SK-N-SH (cell line): ENCODE measurements around the gene CRTC3. TPM values are rescaled to one million over a fixed set of nuclear protein-coding genes. Genes with fewer than 3 reads are reported as not detected.

Source experiments
- CTCF ChIA-PET: fragments of 300-600, 350-600 bp; formaldehyde crosslinking; extraction: SDS; loops from one replicate; lab custom pipeline; 2021; lab: Yijun Ruan, JAX
- POLR2A ChIA-PET: fragments of 350-600 bp; sonication (Branson Sonifier 250); formaldehyde crosslinking; extraction: SDS; loops from one replicate; lab custom pipeline; 2020; ENCODE audit warnings: antibody characterized with exemption, inconsistent platforms; lab: Yijun Ruan, JAX
- DNase-seq: peaks from one replicate; pipeline ENCODE4 v3.0.0; 2012
- H2AFZ ChIP-seq: fragments of 200-600 bp; sonication (generic); 2 replicates; pipeline ENCODE4 v1.8.1; 2016; ENCODE audit warnings: antibody characterized with exemption, mild to moderate bottlenecking, low read depth
- H3F3A ChIP-seq: fragments of 200-600 bp; sonication (generic); replicated peaks from 2 replicates; pipeline ENCODE3; 2016; ENCODE audit warnings: antibody characterized with exemption, mild to moderate bottlenecking; ENCODE audit not compliant: insufficient read depth
- H3K27ac ChIP-seq, 2 experiments: fragments of 200-500 bp in 1 of 2; fragments of 200-600 bp in 1 of 2; sonication (Bioruptor generic) in 1 of 2; sonication (generic), shearing (Covaris generic) in 1 of 2; 2 replicates each; pipeline versions ENCODE4 v1.5.1 to v1.6.1; 2014 to 2016; ENCODE audit warnings: low read depth in 2 of 2, inconsistent platforms in 1 of 2, low read length in 1 of 2, mild to moderate bottlenecking in 1 of 2, mixed read lengths in 1 of 2
- H3K27me3 ChIP-seq: fragments of 200-600 bp; sonication (generic), shearing (Covaris generic); 2 replicates; pipeline ENCODE4 v1.6.1; 2016; ENCODE audit warnings: mixed run types; ENCODE audit not compliant: insufficient read depth
- H3K36me3 ChIP-seq, 2 experiments: fragments of 200-500 bp in 1 of 2; fragments of 200-600 bp in 1 of 2; sonication (Bioruptor generic) in 1 of 2; sonication (generic) in 1 of 2; replicated peaks in 1 of 2; 2 replicates each; pipeline versions ENCODE3 to v1.5.1; 2014 to 2016; ENCODE audit warnings: low read length in 1 of 2, mild to moderate bottlenecking in 1 of 2; ENCODE audit not compliant: insufficient read depth in 2 of 2, control insufficient read depth in 1 of 2
- H3K4me1 ChIP-seq, 2 experiments: fragments of 200-500 bp in 1 of 2; fragments of 200-600 bp in 1 of 2; sonication (Bioruptor generic) in 1 of 2; sonication (generic), shearing (Covaris generic) in 1 of 2; 2 replicates each; pipeline versions ENCODE4 v1.5.1 to v1.6.1; 2014 to 2016; ENCODE audit warnings: low read depth in 1 of 2, low read length in 1 of 2, mixed run types in 1 of 2; ENCODE audit not compliant: insufficient read depth in 2 of 2, control insufficient read depth in 1 of 2
- H3K4me2 ChIP-seq: fragments of 200-600 bp; sonication (generic), shearing (Covaris generic); 2 replicates; pipeline ENCODE4 v1.6.1; 2017; ENCODE audit warnings: mixed run types
- H3K4me3 ChIP-seq, 2 experiments: fragments of 200-500 bp in 1 of 2; fragments of 200-600 bp in 1 of 2; sonication (Bioruptor generic) in 1 of 2; sonication (generic), shearing (Covaris generic) in 1 of 2; 2 replicates each; pipeline versions ENCODE4 v1.5.1 to v1.8.1; 2014 to 2016; ENCODE audit warnings: low read depth in 2 of 2, inconsistent platforms in 1 of 2, low read length in 1 of 2, mild to moderate bottlenecking in 1 of 2, mixed read lengths in 1 of 2, moderate library complexity in 1 of 2
- H3K79me2 ChIP-seq: fragments of 200-600 bp; sonication (generic); 2 replicates; pipeline ENCODE4 v1.8.1; 2017; ENCODE audit warnings: mild to moderate bottlenecking; ENCODE audit not compliant: insufficient read depth
- H3K9ac ChIP-seq: fragments of 200-600 bp; sonication (generic); 2 replicates; pipeline ENCODE4 v1.6.1; 2017; ENCODE audit warnings: mixed run types
- H3K9me2 ChIP-seq: fragments of 200-600 bp; sonication (generic); 2 replicates; pipeline ENCODE4 v1.6.1; 2017; ENCODE audit warnings: mixed run types
- H3K9me3 ChIP-seq: fragments of 200-600 bp; sonication (generic); 2 replicates; pipeline ENCODE4 v1.6.1; 2017; ENCODE audit warnings: mixed run types, mild to moderate bottlenecking, moderate library complexity
- H4K20me1 ChIP-seq: fragments of 200-600 bp; sonication (generic); 2 replicates; pipeline ENCODE4 v1.6.1; 2017; ENCODE audit warnings: mild to moderate bottlenecking, mixed run types; ENCODE audit not compliant: insufficient read depth
- CTCF ChIP-seq: fragments of 200-600 bp; sonication (generic); IDR thresholded peaks from 2 replicates; pipeline ENCODE4 v1.6.1; 2017; ENCODE audit warnings: antibody characterized with exemption, mild to moderate bottlenecking, moderate library complexity
- EP300 ChIP-seq, 2 experiments: IDR thresholded peaks; 2 replicates each; pipeline versions ENCODE4 v1.4.0 to v1.6.1; 2012; ENCODE audit warnings: borderline replicate concordance in 1 of 2, low read depth in 1 of 2, low read length in 1 of 2
- EZH2phosphoT487 ChIP-seq: fragments of 200-600 bp; sonication (generic); IDR thresholded peaks from 2 replicates; pipeline ENCODE4 v1.6.1; 2017; ENCODE audit warnings: low read depth, mixed run types, mild to moderate bottlenecking, antibody characterized with exemption, moderate library complexity, borderline replicate concordance
- FOXJ3 ChIP-seq: sonication (generic); formaldehyde crosslinking; IDR thresholded peaks from 2 replicates; pipeline ENCODE4 v1.5.1; 2020; ENCODE audit warnings: mild to moderate bottlenecking, missing genetic modification reagents
- GABPA ChIP-seq: IDR thresholded peaks from 2 replicates; pipeline ENCODE4 v1.4.0; 2012; ENCODE audit warnings: low read depth, mild to moderate bottlenecking
- GATA2 ChIP-seq: sonication (generic); formaldehyde crosslinking; IDR thresholded peaks from 2 replicates; pipeline ENCODE4 v1.5.0; 2020; ENCODE audit warnings: mild to moderate bottlenecking, missing genetic modification reagents
- MEF2A ChIP-seq: IDR thresholded peaks from 2 replicates; pipeline ENCODE4 v1.4.0; 2012; ENCODE audit warnings: low read depth, borderline replicate concordance
- NRF1 ChIP-seq: IDR thresholded peaks from 2 replicates; pipeline ENCODE4 v1.6.1; 2012; ENCODE audit warnings: low read depth, mild to moderate bottlenecking, low read length
- PBX3 ChIP-seq: IDR thresholded peaks from 2 replicates; pipeline ENCODE4; 2012
- RCOR1 ChIP-seq: fragments of 150-350 bp; IDR thresholded peaks from 2 replicates; pipeline ENCODE4 v1.6.1; 2017; ENCODE audit warnings: antibody characterized with exemption, low read length
- REST ChIP-seq: IDR thresholded peaks from 2 replicates; pipeline ENCODE4 v1.6.1; 2012; ENCODE audit warnings: mild to moderate bottlenecking, low read depth, low read length, moderate library complexity
- USF2 ChIP-seq: fragments of 150-350 bp; IDR thresholded peaks from 2 replicates; pipeline ENCODE4 v1.6.1; 2017; ENCODE audit warnings: antibody characterized with exemption, low read length, low read depth, borderline replicate concordance
- YY1 ChIP-seq: IDR thresholded peaks from 2 replicates; pipeline ENCODE4 v1.4.0; 2012; ENCODE audit warnings: low read depth, mild to moderate bottlenecking
- ZBTB33 ChIP-seq: IDR thresholded peaks from 2 replicates; pipeline ENCODE4 v1.4.0; 2012; ENCODE audit warnings: low read depth, borderline replicate concordance
- WGBS: methylation state at CpG from one replicate; pipeline ENCODE4 v1.1.6; 2017; ENCODE audit warnings: low lambda C conversion rate; 5-methylcytosine and 5-hydroxymethylcytosine counted together
- polyA plus RNA-seq, 3 experiments: library from polyadenylated mRNA; depleted of rRNA; stranded (reverse); fragments of >200 nt; gene quantifications; 2 replicates each; pipeline ENCODE4 v1.2.3, GENCODE V29; 2012

The CRTC3 gene
- polyA plus RNA-seq, 1 of the 3 experiments (the other 2 are of a cell fraction): 16.7 TPM

- Histone ChIP-seq H3K27me3 (no peaks in the 10 kb centered on the region), H3K79me2 (no peaks in the 10 kb centered on the region; the same call in 1 of the 2 replicates), H3K4me1 (peaks cover 0 to 6% of the 10 kb centered on the region in 2 experiments; a peak in 1 of 4 replicates), H2AFZ (no peak overlapping the region), H3F3A (no peaks in the 10 kb centered on the region), H4K20me1 (no peaks in the 10 kb centered on the region), H3K36me3 (peaks cover 44 to 55% of the 10 kb centered on the region in 2 experiments), H3K9me2 (no peaks in the 10 kb centered on the region; the same call in 1 of the 2 replicates), H3K9me3 (no peaks in the 10 kb centered on the region), H3K4me2 (no peak overlapping the region), H3K27ac (no peak overlapping the region), H3K9ac (no peak overlapping the region), H3K4me3 (no peak overlapping the region)
- 90% methylated on average over 5 of the region's 5 CpGs for WGBS
- ChIA-PET CTCF (interaction anchor here (1.5 to 1.9 kb wide), 2 partner anchors 135 to 269 kb away, joined by 4 to 5 read pairs; no protein-coding TSS in a partner anchor), POLR2A (no interaction called here)
- TF ChIP-seq RCOR1 (no peak), YY1 (no peak), PBX3 (no peak)
- no peak for DNase-seq
Observed at GRCh38 chr15:90617171-90617570, 87.4 kb downstream of the CRTC3 start.

GRCh38 chr15:90617668-90618097 lies 88.0 kb downstream of the CRTC3 start:
- Histone ChIP-seq H3K36me3 (peaks cover 39 to 55% of the 10 kb centered on the region in 2 experiments), H3K27ac (no peak overlapping the region), H2AFZ (no peak overlapping the region), H3K4me3 (no peak overlapping the region), H3F3A (no peaks in the 10 kb centered on the region), H4K20me1 (no peaks in the 10 kb centered on the region), H3K9me3 (no peaks in the 10 kb centered on the region), H3K27me3 (no peaks in the 10 kb centered on the region), H3K4me2 (no peak overlapping the region), H3K4me1 (peaks cover 0 to 6% of the 10 kb centered on the region in 2 experiments; a peak in 1 of 4 replicates), H3K9ac (no peak overlapping the region), H3K9me2 (no peaks in the 10 kb centered on the region; the same call in 1 of the 2 replicates), H3K79me2 (no peaks in the 10 kb centered on the region; the same call in 1 of the 2 replicates)
- no peak for DNase-seq
- 91% methylated on average over 7 of the region's 7 CpGs for whole genome bisulfite sequencing
- POLR2A ChIA-PET: no interaction called here
- TF ChIP-seq MEF2A (no peak), YY1 (no peak), USF2 (no peak), EP300 (IDR thresholded peaks at IDR 0.05; ENCODE audit: borderline replicate concordance in 1 of 2, low read depth in 1 of 2, low read length in 1 of 2) (no peak), REST (no peak), EZH2phosphoT487 (no peak), CTCF (no peak), GABPA (no peak), PBX3 (no peak), GATA2 (no peak), NRF1 (no peak), ZBTB33 (no peak), FOXJ3 (CRISPR knock-in tag) (no peak)
- CTCF ChIA-PET: interaction anchor here (1.5 to 1.9 kb wide), 2 partner anchors 135 to 268 kb away, joined by 4 to 5 read pairs; no protein-coding TSS in a partner anchor
